ENCODE measurements around the gene RAB1A. TPM values are rescaled to one million over a fixed set of nuclear protein-coding genes. Genes with fewer than 3 reads are reported as not detected.

The RAB1A gene
- total and polyA plus RNA-seq, 2 experiments from 2014 or later, result 94.8 to 172 TPM

- H4K20me1 ChIP-seq (replicated peaks; ENCODE audit: insufficient read depth), result peaks cover 22% of the 10 kb centered on the region
- no peaks in the 10 kb centered on the region for H3K4me1 Mint-ChIP-seq
- ATAC-seq (no peak), DNase-seq (ENCODE audit: low spot score) (no peak)
- H3K36me3 Mint-ChIP-seq (ENCODE audit: low read depth), result peaks cover 25% of the 10 kb centered on the region; the same call in 2 of the 3 replicates
- no peak overlapping the region for H3K27ac ChIP-seq (ENCODE audit: low read depth)
- H3K27ac Mint-ChIP-seq, result no peak overlapping the region
- peaks cover 13% of the 10 kb centered on the region; the same call in 1 of the 2 replicates for H3K36me3 ChIP-seq (ENCODE audit: insufficient read depth)
- H3K4me3 ChIP-seq, result no peak overlapping the region
- peaks cover 72% of the 10 kb centered on the region for H3K79me2 ChIP-seq (replicated peaks; ENCODE audit: insufficient read depth)
- no peaks in the 10 kb centered on the region; the same call in 2 of the 3 replicates for H3K9me3 Mint-ChIP-seq
- H3K27me3 Mint-ChIP-seq (ENCODE audit: insufficient read depth, low read depth, poor library complexity), result no peaks in the 10 kb centered on the region
- H3K9me2 ChIP-seq (ENCODE audit: insufficient read depth), result no peaks in the 10 kb centered on the region
- H3K27me3 ChIP-seq (ENCODE audit: insufficient read depth), result no peaks in the 10 kb centered on the region
- no peak for TF ChIP-seq ETS1 (IDR thresholded peaks at IDR 0.05)
- TF ChIP-seq REST (IDR thresholded peaks at IDR 0.05; ENCODE audit: unreplicated experiment), result no peak
- TF ChIP-seq NANOG (IDR thresholded peaks at IDR 0.05; ENCODE audit: borderline replicate concordance), result no peak
- TF ChIP-seq ZNF331 (CRISPR knock-in tag; IDR thresholded peaks at IDR 0.05; ENCODE audit: low read depth), result no peak
- no peak for TF ChIP-seq STAT1 (IDR thresholded peaks at IDR 0.05; ENCODE audit: unreplicated experiment)
- no peak for TF ChIP-seq EZH2phosphoT487 (IDR thresholded peaks at IDR 0.05; ENCODE audit: unreplicated experiment)
- no peak overlapping the region for H3K4me3 Mint-ChIP-seq
- H2AFZ ChIP-seq, result no peak overlapping the region
- H3K4me1 ChIP-seq (ENCODE audit: insufficient read depth), result no peaks in the 10 kb centered on the region
- no peaks in the 10 kb centered on the region for H3F3A ChIP-seq (replicated peaks; ENCODE audit: low read depth)
- no peak overlapping the region for H3K4me2 ChIP-seq
These were observed 26.7 kb downstream of the RAB1A start for GRCh38 chr2:65103013-65103715.

GRCh38 chr2:65101071-65101470 lies 28.8 kb downstream of the RAB1A start:
- Mint-ChIP-seq H3K27me3 (ENCODE audit: insufficient read depth, low read depth, poor library complexity) (no peaks in the 10 kb centered on the region), H3K4me3 (no peak overlapping the region), H3K4me1 (no peaks in the 10 kb centered on the region), H3K36me3 (ENCODE audit: low read depth) (peaks cover 27% of the 10 kb centered on the region; the same call in 2 of the 3 replicates), H3K9me3 (no peaks in the 10 kb centered on the region; the same call in 2 of the 3 replicates), H3K27ac (no peak overlapping the region)
- Histone ChIP-seq H3K4me3 (no peak overlapping the region), H2AFZ (no peak overlapping the region), H3K79me2 (replicated peaks; ENCODE audit: insufficient read depth) (peaks cover 51% of the 10 kb centered on the region), H3K9me2 (ENCODE audit: insufficient read depth) (no peaks in the 10 kb centered on the region), H3K36me3 (ENCODE audit: insufficient read depth) (peaks cover 13% of the 10 kb centered on the region; the same call in 1 of the 2 replicates), H4K20me1 (replicated peaks; ENCODE audit: insufficient read depth) (peaks cover 22% of the 10 kb centered on the region), H3K27me3 (ENCODE audit: insufficient read depth) (no peaks in the 10 kb centered on the region), H3F3A (replicated peaks; ENCODE audit: low read depth) (no peaks in the 10 kb centered on the region), H3K27ac (ENCODE audit: low read depth) (no peak overlapping the region), H3K4me1 (ENCODE audit: insufficient read depth) (no peaks in the 10 kb centered on the region), H3K4me2 (no peak overlapping the region)
- ATAC-seq (no peak), DNase-seq (ENCODE audit: low spot score) (no peak)
- TF ChIP-seq REST (IDR thresholded peaks at IDR 0.05; ENCODE audit: unreplicated experiment), result no peak
- TF ChIP-seq ZNF114 (CRISPR knock-in tag; IDR thresholded peaks at IDR 0.05), result no peak
- TF ChIP-seq JUNB (IDR thresholded peaks at IDR 0.05; ENCODE audit: unreplicated experiment), result no peak
- no peak for TF ChIP-seq NANOG (IDR thresholded peaks at IDR 0.05; ENCODE audit: borderline replicate concordance)
- no peak for TF ChIP-seq ZNF331 (CRISPR knock-in tag; IDR thresholded peaks at IDR 0.05; ENCODE audit: low read depth)
- no peak for TF ChIP-seq EZH2 (IDR thresholded peaks at IDR 0.05; ENCODE audit: low read depth, unreplicated experiment)
- no peak for TF ChIP-seq EZH2phosphoT487 (IDR thresholded peaks at IDR 0.05; ENCODE audit: unreplicated experiment)
- no peak for TF ChIP-seq ETS1 (IDR thresholded peaks at IDR 0.05)
- TF ChIP-seq POLR2AphosphoS5 (IDR thresholded peaks at IDR 0.05; ENCODE audit: low read depth), result no peak
- TF ChIP-seq CTCF (conservative IDR thresholded peaks at IDR 0.05; ENCODE audit: low read depth in 2 of 2), result no peak
- TF ChIP-seq CREB1 (CRISPR knock-in tag; IDR thresholded peaks at IDR 0.05; ENCODE audit: low read depth), result no peak

Data from GM23338 (cell line).